Activated naive CD4-positive, alpha-beta T cell (primary cell): ENCODE results near the gene THEM4.

Experiments
- DNase-seq, 4 experiments: peaks; one replicate each; lab custom pipeline; 2025; lab: John Stamatoyannopoulos, UW

The THEM4 gene

DNA sequence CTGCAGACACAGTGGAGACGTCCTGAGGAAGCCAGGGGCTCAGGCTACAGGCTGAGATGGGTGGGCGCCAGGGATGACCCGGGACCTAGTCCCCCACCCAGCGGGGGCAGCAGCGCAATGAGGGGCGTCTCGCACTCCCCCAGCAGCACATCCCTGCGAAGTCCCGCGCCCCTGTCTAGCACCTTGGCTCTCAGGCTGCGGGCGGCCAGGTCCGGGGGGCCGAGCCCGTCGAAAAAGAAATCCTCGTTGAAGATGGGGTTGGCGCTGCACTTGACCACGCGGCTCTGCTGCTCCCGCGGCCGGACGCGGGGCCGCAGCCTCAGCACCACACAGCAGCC, 71.5 kb downstream of the THEM4 start:
- DNase-seq = no peak

DNA sequence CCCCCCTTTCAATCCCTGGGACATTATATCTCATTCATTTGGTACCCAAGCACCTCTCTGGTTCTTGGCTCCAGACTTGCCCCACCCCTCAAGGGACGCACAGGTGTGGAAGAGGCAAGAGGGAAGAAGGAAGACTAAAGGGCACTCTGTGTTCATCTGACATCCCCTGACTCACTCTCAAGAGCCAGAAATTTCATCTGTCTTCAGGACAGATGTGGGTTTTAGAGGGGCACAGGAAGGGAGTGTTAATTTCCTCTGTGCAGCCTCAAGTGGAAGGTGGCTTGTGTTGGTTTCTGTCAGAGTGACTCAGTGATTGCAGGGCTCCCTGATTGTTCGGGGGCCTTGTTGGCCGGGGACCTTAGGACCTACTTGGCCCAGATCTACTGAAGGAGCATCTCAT, 72.1 kb downstream of the THEM4 start:
- DNase-seq = no peak

DNA sequence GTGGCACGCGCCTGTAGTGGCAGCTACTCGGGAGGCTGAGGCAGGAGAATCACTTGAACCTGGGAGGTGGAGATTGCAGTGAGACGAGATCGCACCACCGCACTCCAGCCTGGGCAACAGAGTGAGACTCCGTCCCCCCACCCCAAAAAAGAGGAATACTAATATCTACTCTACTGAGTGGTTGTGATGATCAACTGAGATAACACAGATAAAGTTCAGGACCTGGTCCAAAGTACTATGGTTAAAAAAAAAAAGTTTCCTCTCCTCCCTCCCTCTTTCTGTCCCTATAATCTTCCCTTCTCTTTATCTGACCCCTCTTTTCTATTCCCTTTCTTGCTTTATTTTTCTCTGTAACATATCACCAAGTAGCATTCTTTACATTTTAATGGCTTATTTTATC, 73.7 kb downstream of the THEM4 start:
- no peak for DNase-seq

DNA sequence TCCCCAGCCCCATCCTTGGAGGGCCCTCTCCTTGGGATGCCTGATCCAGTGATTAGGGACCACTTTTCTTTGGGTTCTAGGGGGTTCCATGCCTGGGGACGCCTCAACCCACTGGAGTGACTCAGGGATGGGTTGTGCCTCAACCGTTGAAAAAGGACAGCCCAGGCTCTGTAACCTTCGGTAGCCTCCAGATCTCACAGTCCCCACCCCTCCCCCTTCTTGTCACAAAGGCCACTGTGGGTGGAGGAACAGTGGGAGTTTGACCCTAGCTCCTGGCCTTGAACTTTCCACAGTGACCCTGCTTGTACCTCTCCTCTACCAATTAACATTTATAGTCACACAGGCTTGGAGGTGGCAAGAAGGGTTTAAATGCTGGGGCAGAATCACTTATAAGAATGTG, 75.1 kb downstream of the THEM4 start:
- DNase-seq = no peak

DNA sequence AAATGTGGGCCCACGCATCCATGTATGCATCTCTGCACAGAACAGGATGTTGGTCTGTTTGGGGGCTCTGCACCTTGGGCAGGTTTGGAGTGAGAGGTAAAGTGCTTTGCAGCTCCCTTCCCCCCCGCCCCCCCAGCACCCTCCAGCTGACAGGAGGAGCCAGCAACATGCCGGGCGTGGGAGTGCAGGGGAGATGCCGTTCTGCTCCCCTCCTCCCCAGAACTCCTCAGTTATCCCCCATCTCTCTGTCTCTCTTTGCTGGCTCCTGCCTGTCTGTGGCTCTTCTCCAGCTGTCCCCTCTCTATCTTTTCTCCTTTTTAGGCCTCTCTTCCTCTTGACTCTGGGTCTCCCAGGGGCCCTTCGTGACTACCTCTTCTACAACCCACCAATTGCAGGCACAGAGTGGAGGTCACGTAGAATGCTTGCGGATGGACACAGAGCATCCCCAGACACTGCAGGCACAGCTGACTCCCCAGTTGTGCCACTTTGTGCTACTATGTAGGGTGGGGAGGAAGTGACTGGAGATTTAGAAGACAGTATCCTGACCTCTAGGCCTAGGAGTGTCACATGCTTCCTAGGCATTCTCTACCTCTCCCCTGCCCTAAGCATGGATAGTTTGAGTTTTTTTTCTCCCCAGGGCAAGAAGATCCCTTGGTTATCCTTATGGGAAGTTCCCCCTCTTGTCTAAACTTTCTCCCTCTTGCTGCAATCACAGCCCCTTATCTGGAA, 76.0 kb downstream of the THEM4 start:
- DNase-seq = no peak

DNA sequence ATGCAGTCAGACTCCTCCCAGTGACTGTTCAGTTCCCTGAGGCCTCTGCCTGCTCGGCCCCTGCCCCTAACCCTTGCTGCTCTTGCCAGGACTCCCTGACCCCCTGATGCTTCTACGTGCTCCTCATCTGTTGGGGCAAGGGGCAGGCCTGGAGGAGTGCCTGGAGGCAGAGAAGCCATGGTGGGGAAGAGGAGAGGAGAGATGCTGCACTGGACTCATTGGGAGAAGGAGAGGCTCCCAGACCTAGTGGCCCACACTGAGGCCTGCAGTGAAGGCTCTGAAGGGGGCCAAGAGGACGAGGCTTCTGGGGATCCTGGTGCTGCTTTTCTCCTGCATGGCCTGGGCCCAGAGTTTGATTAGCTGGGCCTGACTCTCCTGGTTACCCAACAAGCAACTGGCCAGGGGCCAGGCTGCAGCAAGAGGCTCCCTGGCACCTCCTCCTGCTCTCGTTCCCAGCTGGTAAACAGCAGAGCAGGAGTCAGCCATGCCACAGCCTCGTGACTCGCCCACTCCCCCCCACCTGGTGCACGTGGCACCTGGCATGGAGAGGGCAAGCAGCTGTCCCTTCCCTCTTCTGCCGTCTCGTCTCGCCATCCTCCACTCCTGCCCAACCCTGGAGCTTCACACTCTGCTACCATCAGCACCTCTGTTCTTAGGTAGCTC, 76.9 kb downstream of the THEM4 start:
- no peak for DNase-seq

DNA sequence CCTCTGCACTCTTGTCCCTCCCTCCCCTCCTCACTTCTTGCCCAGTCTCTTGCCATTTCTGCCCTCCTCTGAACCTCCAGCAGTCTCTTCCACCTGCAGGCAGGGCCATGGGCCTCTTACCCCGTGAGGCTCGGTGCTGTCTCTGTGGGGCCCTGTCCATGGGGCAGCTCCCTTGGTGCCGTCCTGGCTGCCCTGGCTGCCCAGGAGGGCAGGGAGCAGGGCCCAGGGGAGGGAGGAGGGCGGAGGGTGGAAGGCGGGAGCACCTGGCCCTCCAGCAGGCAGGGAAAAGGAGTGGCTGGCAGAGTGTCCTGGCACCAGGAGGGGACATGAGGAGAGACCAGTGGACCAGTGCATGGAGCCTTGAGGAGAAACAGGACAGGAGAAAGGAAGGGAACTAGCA, 77.7 kb downstream of the THEM4 start, which contains the start of gene RORC:
Gene RORC, minus strand, starts transcription at position 198 of the 400 bp plus-strand sequence. Its CDS starts 38 bp downstream, at position 160.
- no peak for DNase-seq

DNA sequence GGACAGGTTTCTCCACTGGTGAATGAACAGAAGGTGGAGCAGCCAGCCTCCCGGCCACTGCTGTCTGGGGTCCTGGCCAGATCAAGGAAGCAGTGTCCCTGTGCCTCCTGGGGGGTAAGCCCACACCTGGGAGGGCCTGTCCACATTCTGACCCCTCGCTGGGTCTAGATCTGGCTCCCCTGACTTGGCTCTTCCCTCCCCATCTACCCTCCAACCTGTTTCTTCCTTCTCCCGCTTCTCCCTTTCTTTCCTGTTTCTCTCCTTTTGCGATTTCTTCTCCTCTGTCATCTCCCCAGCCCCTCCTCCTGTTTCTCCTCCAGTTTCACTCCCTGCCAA, 78.1 kb downstream of the THEM4 start:
- no peak for DNase-seq

DNA sequence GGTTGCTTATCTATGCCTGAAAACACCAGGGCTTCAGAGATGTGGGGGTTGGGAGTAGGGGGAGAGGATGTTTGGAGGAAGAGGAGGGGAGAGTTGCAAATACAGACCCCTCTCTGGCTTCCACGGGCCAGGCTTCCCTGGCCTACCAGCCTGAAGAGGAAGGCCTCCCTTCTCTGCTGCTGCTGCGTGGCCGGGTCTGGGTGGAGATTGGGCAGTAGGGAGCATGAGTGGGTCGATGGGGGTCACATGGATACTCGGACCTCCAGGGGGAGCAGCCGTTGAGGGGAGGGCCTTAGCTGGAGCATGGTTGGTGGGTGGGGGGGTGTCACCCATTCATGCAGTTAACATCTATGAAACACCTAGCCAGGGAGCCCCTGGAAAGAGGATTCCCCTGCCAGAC, 79.3 kb downstream of the THEM4 start:
- DNase-seq = no peak

DNA sequence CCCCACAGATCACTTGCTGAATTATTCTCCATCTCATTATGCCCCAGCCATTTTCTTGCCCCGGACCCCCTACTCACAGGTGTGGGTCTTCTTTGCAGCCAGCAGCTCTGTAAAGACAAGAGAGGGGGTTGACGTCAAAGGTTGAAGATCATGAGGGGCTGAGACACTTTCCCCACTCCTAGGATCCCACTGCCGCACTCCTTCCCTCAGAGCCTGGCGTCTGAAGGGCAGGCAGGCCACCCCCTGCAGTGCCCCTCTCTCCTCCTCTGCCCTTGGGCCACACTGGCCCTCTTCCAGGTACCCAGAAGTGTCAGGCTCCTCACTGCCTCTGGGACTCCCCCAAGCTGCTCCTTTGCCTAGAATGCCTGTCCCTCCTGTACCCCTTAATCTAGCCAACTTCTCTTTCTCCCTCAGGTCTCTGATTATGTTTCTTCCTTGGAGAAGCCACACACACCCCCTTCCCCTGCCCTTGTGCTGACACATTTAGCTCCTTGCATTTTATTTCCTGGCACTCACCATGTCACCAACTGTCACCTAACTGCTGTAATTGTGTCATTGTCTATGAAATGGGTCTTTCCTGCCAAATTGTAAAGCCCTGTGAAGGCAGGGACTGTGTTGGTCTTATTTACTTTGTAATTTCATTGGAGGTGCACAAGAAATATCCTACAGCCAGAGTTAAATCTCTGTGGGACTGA, 79.8 kb downstream of the THEM4 start:
- DNase-seq = no peak

DNA sequence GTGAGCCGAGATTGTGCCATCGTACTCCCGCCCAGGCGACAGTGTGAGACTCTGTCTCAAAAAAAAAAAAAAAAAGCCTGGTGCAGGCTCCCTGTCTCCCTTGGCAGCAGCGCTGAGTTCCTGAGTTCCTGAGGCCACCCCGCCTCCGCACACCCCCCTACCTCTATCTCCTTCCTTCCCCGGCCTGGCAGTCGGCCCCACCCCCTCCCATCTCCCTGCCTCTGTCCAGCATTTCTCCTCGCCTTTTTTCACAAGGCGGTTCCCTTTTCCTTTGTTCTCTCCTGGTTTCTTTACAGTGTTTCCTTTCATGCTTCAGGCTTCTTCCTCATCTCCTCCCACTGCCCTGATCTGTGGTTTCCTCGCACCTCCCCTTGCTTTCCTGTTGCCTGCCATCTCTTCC, 80.4 kb downstream of the THEM4 start:
- no peak for DNase-seq

DNA sequence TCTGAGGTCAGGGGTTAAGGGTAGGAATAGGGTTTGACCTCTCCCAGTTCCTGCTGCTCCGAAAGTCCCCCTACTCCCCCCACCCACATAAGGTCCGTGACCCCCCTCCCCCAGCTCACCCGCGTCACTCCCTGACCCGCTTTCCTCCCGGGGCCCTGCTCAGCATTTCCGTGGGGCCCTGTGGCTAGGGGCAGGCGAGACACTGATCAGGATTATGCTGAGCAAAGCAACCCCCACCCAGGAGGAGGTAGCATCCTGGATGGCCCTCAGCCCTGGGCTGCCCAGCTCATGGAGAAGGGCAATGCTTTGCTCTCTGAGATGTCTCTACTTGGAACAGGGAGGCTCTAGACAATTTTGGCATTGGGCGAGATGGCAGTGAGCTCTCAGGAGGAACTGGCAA, 81.5 kb downstream of the THEM4 start:
- DNase-seq = no peak

DNA sequence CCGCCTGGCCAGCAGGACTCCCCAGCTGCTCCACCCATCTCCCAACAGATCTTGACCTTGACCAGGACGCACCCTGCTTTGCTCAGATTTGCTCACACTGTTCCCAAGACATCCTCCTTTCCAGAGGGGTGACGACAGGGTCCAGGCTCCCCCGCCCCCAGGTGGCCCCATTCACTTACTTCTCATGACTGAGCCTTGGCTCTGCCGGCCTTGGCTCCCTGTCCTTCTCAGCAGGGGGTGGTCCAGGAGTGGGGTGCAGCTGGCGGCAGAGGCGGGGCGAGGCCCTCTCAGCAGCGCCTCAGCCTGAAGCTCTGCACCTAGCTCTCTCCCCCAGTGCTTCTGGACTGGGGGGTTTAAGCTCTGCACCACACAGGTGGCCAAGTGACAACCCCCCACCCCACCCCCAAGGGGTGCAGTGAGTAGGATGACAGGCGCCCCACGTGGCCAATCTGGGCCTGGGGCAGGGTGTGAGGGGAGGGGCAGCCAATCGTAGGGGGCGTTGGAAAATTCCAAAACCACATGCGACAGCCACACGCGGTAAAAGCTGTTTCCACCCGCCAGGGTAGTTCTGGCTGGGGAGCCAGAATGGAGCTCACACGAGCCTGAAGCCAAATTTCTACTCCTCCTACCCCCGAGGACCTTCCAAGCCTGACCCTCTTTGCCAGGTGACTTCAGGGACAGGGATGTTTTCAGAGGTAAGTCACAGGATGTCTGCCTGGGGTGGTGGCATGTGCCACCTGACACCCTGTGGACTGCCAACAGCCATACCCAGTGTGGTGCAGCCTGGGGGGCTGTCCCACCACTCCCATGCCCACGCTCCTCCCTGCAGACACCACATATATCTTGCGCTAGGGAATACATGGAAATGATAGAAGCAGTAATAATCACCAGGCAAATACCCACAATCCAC, 83.3 kb downstream of the THEM4 start:
- DNase-seq = no peak

DNA sequence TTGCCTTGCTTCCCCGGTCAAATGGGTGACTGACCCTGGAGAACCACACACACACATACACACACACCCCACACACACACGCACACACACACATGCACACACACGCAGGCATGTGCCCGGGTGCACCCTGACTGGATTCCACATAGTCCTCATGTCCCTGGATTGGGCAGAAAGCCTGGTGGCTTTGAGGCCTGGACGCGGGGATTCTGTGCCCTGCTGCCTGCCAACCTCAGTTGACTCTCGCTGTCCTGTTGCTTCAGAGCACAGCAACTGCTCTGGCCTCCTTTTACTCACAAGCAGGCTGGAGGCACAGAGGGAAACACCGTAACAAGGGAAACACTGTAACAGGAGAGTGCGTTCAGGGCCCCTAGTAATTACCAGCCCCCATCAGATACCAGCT, 84.1 kb downstream of the THEM4 start:
- DNase-seq = no peak
